ENCODE results near the gene ZNF408.
A peak's percentile ranks its signal among the peaks of the same experiment; 100 is the strongest.
"Not testable (repeated sequence)": the region's sequence is repeated elsewhere in the genome, so short reads cannot be mapped to it uniquely, and the experiment has no call there.

ZNF408 gene

DNA sequence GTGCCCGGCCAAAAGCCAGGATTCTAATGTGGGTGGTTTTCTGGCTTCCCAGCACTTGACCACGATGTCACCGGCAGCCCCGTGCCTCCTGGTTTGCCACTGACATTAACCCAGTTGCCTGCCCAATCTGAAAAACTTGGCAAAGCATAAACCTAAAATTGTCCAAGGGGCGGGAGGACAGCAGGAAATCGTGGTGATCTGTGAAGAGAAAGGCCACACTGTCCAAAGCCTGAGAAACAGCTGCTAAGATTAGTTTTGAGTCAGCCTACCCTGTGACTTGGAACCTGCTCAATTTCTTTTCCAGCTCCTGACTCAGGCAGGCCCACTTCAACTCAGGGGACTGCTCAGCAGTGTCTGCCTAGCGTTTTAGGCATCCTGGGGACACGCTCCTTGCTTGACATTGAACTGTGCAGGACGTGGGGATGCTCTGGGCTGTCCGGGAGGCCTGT is 10.0 kb downstream of the ZNF408 start:
- Histone ChIP-seq H3K9me3 (replicated peaks in 1 of 11) (no peaks in the 10 kb centered on the region), H4K20me1 (peaks cover 0 to 29% (median 17%) of the 10 kb centered on the region in 11 experiments; a peak in 16 of 22 replicates), H3K9ac (no peak overlapping the region), H3K27ac (no peak overlapping the region; a peak in 1 of 22 replicates), H3K4me1 (peaks cover 0 to 7% (median 0%) of the 10 kb centered on the region in 10 experiments; a peak in 2 of 20 replicates), H3K36me3 (peaks cover 28 to 51% (median 34%) of the 10 kb centered on the region in 11 experiments), H3K27me3 (no peaks in the 10 kb centered on the region), H3K4me2 (no peak overlapping the region), H3K4me3 (no peak overlapping the region)
- TF ChIP-seq Cebpa-rat (IDR thresholded peaks at IDR 0.05) = no peak

DNA sequence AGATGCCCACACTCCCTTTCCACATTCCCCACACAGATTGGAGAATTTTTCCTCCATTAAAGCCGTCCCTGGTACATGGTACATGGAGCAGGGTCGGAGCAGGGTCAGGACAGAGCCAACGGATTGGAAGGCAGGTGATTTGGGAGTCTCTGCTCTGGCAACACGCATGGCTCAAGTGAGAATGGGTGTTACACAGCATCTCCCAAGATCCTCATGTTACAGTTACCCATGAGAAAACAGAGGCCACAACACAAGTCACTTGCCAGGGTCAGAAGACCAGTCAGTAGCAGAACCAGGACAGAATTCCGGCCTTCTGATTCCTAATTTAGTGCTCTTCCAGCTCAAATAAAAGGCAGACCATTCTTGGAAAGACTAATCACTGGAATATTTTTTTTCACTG is 10.5 kb downstream of the ZNF408 start:
- H3K27me3 ChIP-seq = no peaks in the 10 kb centered on the region
- no peak overlapping the region for H3K4me3 ChIP-seq
- no peak for TF ChIP-seq Cebpa-rat (IDR thresholded peaks at IDR 0.05)
- no peaks in the 10 kb centered on the region for H3K9me3 ChIP-seq (replicated peaks in 1 of 11)
- H3K36me3 ChIP-seq = peaks cover 23 to 46% (median 30%) of the 10 kb centered on the region in 11 experiments
- peaks cover 0 to 7% (median 0%) of the 10 kb centered on the region in 10 experiments; a peak in 2 of 20 replicates for H3K4me1 ChIP-seq
- H3K4me2 ChIP-seq = no peak overlapping the region
- H4K20me1 ChIP-seq = peaks cover 0 to 24% (median 13%) of the 10 kb centered on the region in 11 experiments; a peak in 15 of 22 replicates
- H3K27ac ChIP-seq = no peak overlapping the region
- no peak overlapping the region for H3K9ac ChIP-seq

DNA sequence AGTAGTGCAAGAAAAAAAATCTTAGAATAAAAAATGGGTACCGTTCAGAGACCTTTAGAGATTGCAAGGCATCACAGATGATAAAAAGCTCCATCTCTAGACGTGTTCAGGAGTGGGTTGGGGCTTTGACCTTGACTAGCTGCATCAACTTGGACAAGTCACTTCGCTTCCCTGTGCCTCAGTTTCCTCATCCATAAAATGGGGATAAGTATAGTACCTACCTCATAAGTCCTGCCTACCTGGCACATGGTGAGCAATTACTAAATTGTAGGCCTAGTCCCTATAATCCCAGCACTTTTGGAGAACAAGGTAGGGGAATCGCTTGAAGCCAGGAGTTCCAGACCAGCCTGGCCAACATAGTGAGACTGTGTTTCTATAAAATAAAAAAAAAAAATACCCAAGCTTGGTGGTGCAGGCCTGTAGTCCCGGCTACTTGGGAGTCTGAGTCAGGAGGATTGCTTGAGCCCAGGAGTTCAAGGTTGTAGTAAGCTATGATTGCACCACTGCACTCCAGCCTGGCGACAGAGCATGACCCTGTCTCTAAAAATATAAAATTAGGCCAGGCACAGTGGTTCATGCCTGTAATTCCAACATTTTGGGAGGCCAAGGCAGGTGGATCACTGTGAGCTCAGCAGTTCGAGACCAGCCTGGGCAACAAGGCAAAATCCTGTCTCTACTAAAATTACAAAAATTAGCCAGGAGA is 12.2 kb downstream of the ZNF408 start:
- Histone ChIP-seq H3K4me1 (peaks cover 0 to 9% (median 2%) of the 10 kb centered on the region in 10 experiments; a peak in 12 of 20 replicates), H3K9me3 (replicated peaks in 1 of 11) (no peaks in the 10 kb centered on the region), H3K4me2 (no peak overlapping the region), H4K20me1 (peaks cover 0 to 9% (median 0%) of the 10 kb centered on the region in 11 experiments; a peak in 2 of 22 replicates), H3K4me3 (no peak overlapping the region), H3K9ac (no peak overlapping the region), H3K27ac (no peak overlapping the region), H3K36me3 (peaks cover 6 to 29% (median 12%) of the 10 kb centered on the region in 11 experiments; a peak in 19 of 22 replicates), H3K27me3 (no peaks in the 10 kb centered on the region)
- TF ChIP-seq Cebpa-rat (IDR thresholded peaks at IDR 0.05) = no peak

DNA sequence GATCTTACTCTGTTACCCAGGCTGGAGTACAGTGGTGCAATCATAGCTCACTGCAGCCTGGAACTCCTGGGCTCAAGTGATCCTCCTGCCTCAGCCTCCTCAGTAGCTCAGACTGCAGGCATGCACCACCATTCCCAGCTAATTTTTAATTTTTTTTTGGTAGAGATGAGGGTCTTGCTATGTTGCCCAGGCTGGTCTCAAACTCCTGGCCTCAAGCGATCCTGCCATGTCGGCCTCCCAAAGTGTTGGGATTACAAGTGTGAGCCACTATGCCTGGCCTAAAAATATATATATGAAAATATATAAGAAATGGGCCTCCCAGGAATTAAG is 17.0 kb downstream of the ZNF408 start:
- not testable (repeated sequence) for H3K27me3 ChIP-seq; H3K9me3 ChIP-seq (replicated peaks in 1 of 11); H4K20me1 ChIP-seq; H3K4me3 ChIP-seq; H3K36me3 ChIP-seq
- H3K27ac ChIP-seq = peak overlapping the region in 5 of 11 experiments; percentile 5 to 60 (median 40); a peak in 5 of 22 replicates
- peaks cover 0 to 13% (median 6%) of the 10 kb centered on the region in 10 experiments; a peak in 13 of 20 replicates for H3K4me1 ChIP-seq
- peak overlapping the region in 2 of 11 experiments; percentile 8 to 23; a peak in 1 of 22 replicates for H3K9ac ChIP-seq
- peak overlapping the region in 6 of 11 experiments; percentile 12 to 52 (median 31); a peak in 7 of 22 replicates for H3K4me2 ChIP-seq

DNA sequence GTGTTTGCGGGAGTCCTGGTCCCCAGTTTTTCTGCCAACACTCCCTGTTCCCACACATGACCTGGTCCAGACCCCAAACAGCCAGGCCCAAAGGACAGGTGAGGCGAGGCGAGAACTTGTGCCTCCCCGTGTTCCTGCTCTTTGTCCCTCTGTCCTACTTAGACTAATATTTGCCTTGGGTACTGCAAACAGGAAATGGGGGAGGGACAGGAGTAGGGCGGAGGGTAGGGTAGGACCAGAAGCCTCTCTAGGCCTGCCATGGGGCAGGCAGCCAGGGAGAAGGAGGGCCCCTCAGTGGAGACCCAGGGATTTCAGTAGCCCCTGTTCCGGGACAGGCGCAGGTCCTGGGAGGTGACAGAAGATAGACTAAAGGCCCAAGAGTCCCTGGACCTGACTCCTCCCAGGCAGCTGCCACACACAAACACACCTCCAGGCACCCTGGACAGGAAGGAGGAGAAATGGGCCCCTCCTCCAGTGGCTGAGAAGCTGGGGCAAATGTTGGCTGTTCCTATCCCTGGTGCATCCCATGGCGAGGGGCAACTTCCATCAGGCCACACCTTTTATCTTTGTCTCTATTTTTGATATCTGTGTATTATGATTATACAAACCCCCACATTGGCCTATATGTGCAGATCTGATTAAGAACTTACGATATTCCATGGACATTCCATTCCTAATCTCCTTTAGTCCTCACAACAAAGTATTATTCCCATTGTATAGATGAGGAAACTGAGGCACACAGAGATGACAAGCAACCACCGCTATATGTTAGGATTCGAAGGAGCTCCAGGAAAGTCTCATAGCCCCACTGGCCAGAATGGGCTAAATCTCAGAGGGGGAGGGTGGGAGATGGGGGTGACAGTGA is 17.6 kb downstream of the ZNF408 start:
- Histone ChIP-seq H3K4me2 (peak overlapping the region in 6 of 11 experiments; percentile 12 to 52 (median 31); a peak in 8 of 22 replicates), H4K20me1 (no peaks in the 10 kb centered on the region), H3K4me3 (no peak overlapping the region), H3K4me1 (peaks cover under 1 to 13% (median 9%) of the 10 kb centered on the region in 10 experiments; a peak in 17 of 20 replicates), H3K9me3 (replicated peaks in 1 of 11) (no peaks in the 10 kb centered on the region), H3K27ac (peak overlapping the region in 5 of 11 experiments; percentile 5 to 60 (median 40); a peak in 5 of 22 replicates), H3K9ac (peak overlapping the region in 4 of 11 experiments; percentile 6 to 23 (median 14); a peak in 3 of 22 replicates), H3K36me3 (no peaks in the 10 kb centered on the region), H3K27me3 (no peaks in the 10 kb centered on the region)
- no peak for TF ChIP-seq Cebpa-rat (IDR thresholded peaks at IDR 0.05)

DNA sequence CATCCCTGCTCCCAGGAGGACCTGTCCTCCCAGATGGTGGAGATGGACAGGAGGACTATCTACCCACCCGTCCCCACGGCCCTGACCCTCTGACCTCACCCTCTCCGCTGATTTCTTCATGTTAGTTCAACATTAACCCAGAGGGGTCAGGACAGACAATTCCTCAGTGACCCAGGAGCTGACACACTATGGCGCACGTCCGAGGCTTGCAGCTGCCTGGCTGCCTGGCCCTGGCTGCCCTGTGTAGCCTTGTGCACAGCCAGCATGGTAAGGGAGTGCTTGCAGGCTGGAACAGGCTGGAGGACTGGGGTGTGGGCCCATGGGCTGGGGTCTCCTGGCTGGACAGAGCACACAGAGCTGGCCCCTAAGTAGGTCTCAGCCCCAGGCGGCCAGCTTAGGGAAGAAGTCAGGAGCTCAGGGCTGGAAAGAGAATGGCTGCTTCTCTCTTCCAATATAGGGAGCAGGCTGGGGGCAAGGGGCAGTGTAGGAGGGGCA is 18.3 kb downstream of the ZNF408 start, which contains the start of gene F2:
Gene F2 (plus strand): TSS at position 166 of the 495 bp plus-strand sequence. CDS start 23 bp downstream, at position 189.
- H3K36me3 ChIP-seq = no peaks in the 10 kb centered on the region
- no peaks in the 10 kb centered on the region for H4K20me1 ChIP-seq
- no peak within 1 kb of the TSS for H3K4me3 ChIP-seq
- H3K9me3 ChIP-seq (replicated peaks in 1 of 11) = no peaks in the 10 kb centered on the region
- peak within 1 kb of the TSS in 5 of 11 experiments; percentile 5 to 60 (median 40); a peak in 5 of 22 replicates for H3K27ac ChIP-seq
- H3K4me1 ChIP-seq = peaks cover 5 to 19% (median 13%) of the 10 kb centered on the region in 10 experiments; a peak in 18 of 20 replicates
- H3K27me3 ChIP-seq = no peaks in the 10 kb centered on the region
- peak within 1 kb of the TSS in 6 of 11 experiments; percentile 12 to 52 (median 31); a peak in 8 of 22 replicates for H3K4me2 ChIP-seq
- TF ChIP-seq Cebpa-rat (IDR thresholded peaks at IDR 0.05) = no peak
- H3K9ac ChIP-seq = peak within 1 kb of the TSS in 4 of 11 experiments; percentile 6 to 23 (median 14); a peak in 3 of 22 replicates

DNA sequence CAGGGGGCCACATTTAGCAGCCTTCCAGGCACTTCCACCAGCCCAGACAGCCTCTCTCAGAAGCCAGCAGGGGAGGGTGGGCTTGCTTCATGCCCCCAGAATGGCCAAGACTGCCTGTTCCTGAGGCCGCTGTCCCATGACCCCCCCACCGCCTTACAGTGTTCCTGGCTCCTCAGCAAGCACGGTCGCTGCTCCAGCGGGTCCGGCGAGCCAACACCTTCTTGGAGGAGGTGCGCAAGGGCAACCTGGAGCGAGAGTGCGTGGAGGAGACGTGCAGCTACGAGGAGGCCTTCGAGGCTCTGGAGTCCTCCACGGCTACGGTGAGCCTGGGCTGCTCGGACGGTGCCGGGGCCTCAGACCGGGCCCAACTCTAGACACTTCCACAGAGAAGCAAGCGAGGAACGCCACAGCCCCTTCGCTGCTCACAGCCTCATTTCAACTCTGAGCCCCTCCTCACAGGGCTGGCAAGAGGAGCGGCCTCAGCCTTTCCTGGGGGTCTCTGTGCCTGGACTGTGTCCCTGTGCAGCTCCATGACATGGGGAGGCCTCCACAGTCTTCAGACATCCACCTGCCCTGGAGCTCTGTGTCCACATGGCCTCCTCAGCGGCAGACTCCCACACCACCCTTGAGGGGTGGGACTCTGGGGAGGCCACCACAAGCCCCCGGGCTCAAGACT is 18.9 kb downstream of the ZNF408 start:
- Histone ChIP-seq H4K20me1 (no peaks in the 10 kb centered on the region), H3K27ac (no peak overlapping the region), H3K4me1 (peaks cover 5 to 23% (median 16%) of the 10 kb centered on the region in 10 experiments; a peak in 18 of 20 replicates), H3K27me3 (no peaks in the 10 kb centered on the region), H3K36me3 (no peaks in the 10 kb centered on the region), H3K4me3 (no peak overlapping the region), H3K9me3 (replicated peaks in 1 of 11) (no peaks in the 10 kb centered on the region), H3K4me2 (no peak overlapping the region), H3K9ac (no peak overlapping the region)
- no peak for TF ChIP-seq Cebpa-rat (IDR thresholded peaks at IDR 0.05)

DNA sequence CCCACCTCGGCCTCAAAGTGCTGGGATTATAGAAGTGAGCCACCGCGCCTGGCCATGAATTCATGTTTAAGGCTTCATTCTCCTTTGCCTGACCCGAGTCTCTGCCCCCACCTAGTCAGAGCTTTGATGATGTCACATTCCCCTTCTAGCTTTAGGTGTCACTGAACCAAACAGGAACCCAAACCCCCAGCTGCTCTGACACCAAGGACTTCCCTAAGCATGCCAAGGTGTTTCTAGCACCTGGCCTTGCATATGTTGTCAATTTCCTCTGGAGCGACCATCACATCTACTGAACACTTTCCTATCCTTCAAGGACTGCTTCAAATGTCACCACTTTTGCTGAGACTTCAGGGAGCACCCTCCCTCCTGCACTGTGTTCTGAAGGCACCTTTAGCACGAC is 20.5 kb downstream of the ZNF408 start:
- Histone ChIP-seq H3K9ac (no peak overlapping the region), H4K20me1 (no peaks in the 10 kb centered on the region), H3K4me2 (no peak overlapping the region), H3K27me3 (no peaks in the 10 kb centered on the region), H3K9me3 (replicated peaks in 1 of 11) (no peaks in the 10 kb centered on the region), H3K36me3 (no peaks in the 10 kb centered on the region), H3K4me3 (no peak overlapping the region), H3K27ac (no peak overlapping the region), H3K4me1 (peaks cover 5 to 23% (median 16%) of the 10 kb centered on the region in 10 experiments; a peak in 18 of 20 replicates)
- TF ChIP-seq Cebpa-rat (IDR thresholded peaks at IDR 0.05) = no peak

Measured in BLaER1 treated with 17β-estradiol and CSF1 and Interleukin-3, amounts not matched to agents 10 nM and 100 nM (cell line).